HEK293T (cell line): Measurements from ENCODE around the gene GPR180.

ENCODE experiments used
- BHLHE40 ChIP-seq: fragments of 450-650 bp; IDR thresholded peaks from 2 replicates; pipeline ENCODE4 v1.6.1; 2016; ENCODE audit warnings: mild to moderate bottlenecking, moderate library complexity, borderline replicate concordance
- CTBP1 ChIP-seq: fragments of 450-650 bp; IDR thresholded peaks from 2 replicates; pipeline ENCODE4 v1.6.1; 2016; ENCODE audit warnings: borderline replicate concordance
- FOXA1 ChIP-seq: fragments of 450-650 bp; IDR thresholded peaks from 2 replicates; pipeline ENCODE4 v1.6.1; 2016; ENCODE audit warnings: mild to moderate bottlenecking
- FOXK2 ChIP-seq: fragments of 450-650 bp; IDR thresholded peaks from 2 replicates; pipeline ENCODE4 v1.6.1; 2016; ENCODE audit warnings: mild to moderate bottlenecking
- HDGF ChIP-seq: fragments of 450-650 bp; IDR thresholded peaks from 2 replicates; pipeline ENCODE4 v1.6.1; 2017; ENCODE audit warnings: antibody characterized with exemption, borderline replicate concordance
- L3MBTL2 ChIP-seq: fragments of 450-650 bp; conservative IDR thresholded peaks from 2 replicates; pipeline ENCODE4 v1.6.1; 2016; ENCODE audit warnings: mild to moderate bottlenecking
- SP1 ChIP-seq: fragments of 450-650 bp; IDR thresholded peaks from 2 replicates; pipeline ENCODE4 v1.6.1; 2017
- SUZ12 ChIP-seq: fragments of 450-650 bp; IDR thresholded peaks from 2 replicates; pipeline ENCODE4 v1.6.1; 2016; ENCODE audit warnings: mild to moderate bottlenecking
- TARDBP ChIP-seq: fragments of 450-650 bp; IDR thresholded peaks from 2 replicates; pipeline ENCODE4 v1.6.1; 2016
- ZNF384 ChIP-seq: fragments of 450-650 bp; IDR thresholded peaks from 2 replicates; pipeline ENCODE4 v1.6.1; 2016

DNA sequence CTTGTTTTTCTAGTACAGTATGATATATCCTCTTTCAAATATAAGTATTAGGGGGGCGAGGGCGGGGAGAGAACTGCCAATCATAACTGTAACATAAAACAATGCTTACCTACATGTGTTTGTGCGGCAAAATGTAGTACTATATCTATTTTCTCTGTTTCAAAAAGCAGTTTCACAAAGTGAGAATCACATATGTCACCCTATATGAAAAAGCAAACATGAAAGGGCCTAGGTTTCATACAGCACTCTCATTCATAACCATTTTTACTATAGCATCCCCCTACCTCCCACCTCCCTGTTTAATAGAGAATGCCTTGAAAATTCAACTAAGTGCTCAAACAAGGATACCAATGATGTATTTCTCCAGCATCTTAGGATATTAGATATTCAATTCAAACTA is 10.9 kb upstream of the GPR180 start:
- no peak for TF ChIP-seq FOXK2
- TF ChIP-seq SUZ12: no peak
- no peak for TF ChIP-seq BHLHE40
- no peak for TF ChIP-seq TARDBP
- no peak for TF ChIP-seq CTBP1
- no peak for TF ChIP-seq ZNF384
- TF ChIP-seq HDGF: no peak
- no peak for TF ChIP-seq FOXA1
- TF ChIP-seq L3MBTL2: no peak
- TF ChIP-seq SP1: no peak
